ENCODE measurements around the gene POLR3E. TPM values are rescaled to one million over a fixed set of nuclear protein-coding genes. Genes with fewer than 3 reads are reported as not detected.

The POLR3E gene
- total RNA-seq, 1 experiment from 2014 or later = 103 TPM

GRCh38 chr16:22255335-22255734 is 41.9 kb upstream of the POLR3E start:
- H4K91ac ChIP-seq (ENCODE audit: insufficient read length, low read depth, low read length) = no peak overlapping the region
- peaks cover 65 to 80% (median 73%) of the 10 kb centered on the region in 3 experiments for H3K36me3 Mint-ChIP-seq (ENCODE audit: insufficient read depth in 1 of 3, low read depth in 3 of 3)
- no peak overlapping the region for H2AFZ ChIP-seq (ENCODE audit: low read length)
- H3K23ac ChIP-seq (ENCODE audit: insufficient read length, low read depth, low read length) = no peak overlapping the region
- no peak overlapping the region for H2AK5ac ChIP-seq (ENCODE audit: insufficient read length, low read length)
- no peak overlapping the region for H3K4me2 ChIP-seq (ENCODE audit: insufficient read depth, insufficient read length, low read length)
- H3K56ac ChIP-seq (ENCODE audit: insufficient read length, low read depth, low read length) = no peak overlapping the region
- no peak for DNase-seq
- H3K27me3 ChIP-seq (ENCODE audit: insufficient read depth, low read length) = no peaks in the 10 kb centered on the region
- H3K27ac ChIP-seq (ENCODE audit: insufficient read length, low read depth, low read length) = no peak overlapping the region
- no peak overlapping the region for H2BK20ac ChIP-seq (ENCODE audit: low read depth, low read length, poor library complexity, severe bottlenecking)
- H4K5ac ChIP-seq (ENCODE audit: insufficient read length, low read depth, low read length) = no peak overlapping the region
- no CpG with 5 or more reads among the region's 1 CpG for WGBS (ENCODE audit: extremely low coverage, insufficient read length, low lambda C conversion rate)
- no peak overlapping the region for H3K4ac ChIP-seq (ENCODE audit: low read depth, low read length)
- no peak overlapping the region for H2BK120ac ChIP-seq (ENCODE audit: low read depth, low read length, poor library complexity, severe bottlenecking)
- TF ChIP-seq CTCF (conservative IDR thresholded peaks at IDR 0.05) = no peak
- no peak overlapping the region for H3K18ac ChIP-seq (ENCODE audit: insufficient read length, low read depth, low read length)
- H3K27me3 Mint-ChIP-seq (ENCODE audit: low read depth) = no peaks in the 10 kb centered on the region
- no peak overlapping the region for H2BK5ac ChIP-seq (ENCODE audit: insufficient read length, low read length)
- no peaks in the 10 kb centered on the region for H3K79me1 ChIP-seq (ENCODE audit: insufficient read depth, low read depth, low read length, poor library complexity, severe bottlenecking)
- H4K8ac ChIP-seq (replicated peaks; ENCODE audit: insufficient read length, low read depth, low read length) = no peak overlapping the region
- H3K4me1 ChIP-seq (ENCODE audit: insufficient read depth, low read length) = no peaks in the 10 kb centered on the region
- no peaks in the 10 kb centered on the region for H4K20me1 ChIP-seq (ENCODE audit: control insufficient read depth, insufficient read depth, insufficient read length)
- H2BK15ac ChIP-seq (ENCODE audit: low read depth, low read length) = no peak overlapping the region
- 0 out of 4 replicates have a peak, but pooled peaks cover 0 to 3% of the 10 kb centered on the region in 2 experiments for H3K4me1 Mint-ChIP-seq
- H2BK12ac ChIP-seq (ENCODE audit: insufficient read length, low read depth, low read length) = no peak overlapping the region
- H3K14ac ChIP-seq (ENCODE audit: insufficient read depth, low read length) = no peak overlapping the region
- H3K9me3 Mint-ChIP-seq = peaks cover 4 to 7% of the 10 kb centered on the region in 2 experiments; a peak in 3 of 5 replicates
- no peak overlapping the region for H3K27ac Mint-ChIP-seq
- no peak overlapping the region for H3K4me3 Mint-ChIP-seq
- H3K9ac ChIP-seq (ENCODE audit: extremely low read depth, insufficient read length, low read length) = no peak overlapping the region
- H3K23me2 ChIP-seq (ENCODE audit: insufficient read length, low read depth, low read length, poor library complexity, severe bottlenecking) = no peaks in the 10 kb centered on the region
- H3T11ph ChIP-seq (ENCODE audit: low read length) = no peak overlapping the region
- no peaks in the 10 kb centered on the region for H3K79me2 ChIP-seq (ENCODE audit: insufficient read depth, low read length)
- no peaks in the 10 kb centered on the region for H3K9me3 ChIP-seq (ENCODE audit: control insufficient read depth, low read depth, low read length)
